HG02973 (cell line): Measurements from ENCODE around the gene KRT34.
"Not testable (repeated sequence)": the region's sequence is repeated elsewhere in the genome, so short reads cannot be mapped to it uniquely, and the experiment has no call there.

Source experiments
- ATAC-seq: cut with Tn5 transposase; IDR thresholded peaks from one replicate; pipeline ENCODE4 v1.9.1; 2021; ENCODE audit warnings: moderate library complexity; ENCODE audit not compliant: unreplicated experiment

KRT34 gene

DNA sequence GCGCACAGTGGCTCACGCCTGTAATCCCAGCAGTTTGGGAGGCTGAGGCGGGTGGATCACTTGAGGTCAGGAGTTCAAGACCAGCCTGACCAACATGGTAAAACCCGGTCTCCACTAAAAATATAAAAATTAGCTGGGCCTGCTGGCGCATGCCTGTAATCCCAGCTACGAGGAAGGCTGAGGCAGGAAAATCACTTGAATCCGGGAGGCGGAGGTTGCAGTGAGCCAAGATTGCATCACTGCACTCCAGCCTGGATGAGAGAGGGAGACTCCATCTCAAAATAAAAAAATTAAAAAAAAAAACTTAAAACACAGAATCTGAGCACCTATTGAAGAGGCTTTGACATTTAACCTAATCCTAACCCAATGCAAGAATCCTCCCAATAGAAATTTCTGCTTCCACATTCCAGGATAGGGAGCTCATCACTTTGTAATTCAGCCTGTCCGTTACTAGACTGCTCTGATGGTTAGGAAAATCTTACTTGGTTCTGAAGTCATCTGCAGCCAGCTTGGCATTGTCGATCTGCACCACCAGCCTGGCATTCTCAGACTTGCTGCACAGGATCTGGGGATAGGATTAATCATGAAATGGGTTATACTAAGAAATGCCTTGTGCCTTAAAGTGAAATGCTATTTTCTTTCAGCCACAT, 14.6 kb downstream of the KRT34 start:
- ATAC-seq, result no peak

DNA sequence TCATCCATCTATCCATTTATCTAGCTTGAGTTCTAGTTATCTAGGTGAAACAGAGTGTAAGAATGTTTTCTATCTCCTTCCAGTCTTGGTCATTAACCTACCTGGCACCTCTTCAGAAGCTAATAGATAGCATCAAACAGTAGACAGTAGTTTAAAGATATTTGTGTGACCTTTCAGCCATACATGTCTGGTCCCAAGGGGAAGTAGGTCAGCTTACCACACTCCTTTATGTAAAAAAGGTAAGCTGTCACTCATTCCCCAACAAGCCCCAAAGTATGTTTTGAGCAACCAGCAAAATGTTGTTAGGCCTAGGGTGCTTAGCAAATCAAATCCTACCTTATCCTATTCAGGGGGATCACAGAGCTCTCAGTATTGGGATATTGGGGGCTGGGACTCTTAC, 16.0 kb downstream of the KRT34 start:
- no peak for ATAC-seq

GRCh38 chr17:41363881-41364280, 18.2 kb downstream of the KRT34 start:
- ATAC-seq, result no peak

DNA sequence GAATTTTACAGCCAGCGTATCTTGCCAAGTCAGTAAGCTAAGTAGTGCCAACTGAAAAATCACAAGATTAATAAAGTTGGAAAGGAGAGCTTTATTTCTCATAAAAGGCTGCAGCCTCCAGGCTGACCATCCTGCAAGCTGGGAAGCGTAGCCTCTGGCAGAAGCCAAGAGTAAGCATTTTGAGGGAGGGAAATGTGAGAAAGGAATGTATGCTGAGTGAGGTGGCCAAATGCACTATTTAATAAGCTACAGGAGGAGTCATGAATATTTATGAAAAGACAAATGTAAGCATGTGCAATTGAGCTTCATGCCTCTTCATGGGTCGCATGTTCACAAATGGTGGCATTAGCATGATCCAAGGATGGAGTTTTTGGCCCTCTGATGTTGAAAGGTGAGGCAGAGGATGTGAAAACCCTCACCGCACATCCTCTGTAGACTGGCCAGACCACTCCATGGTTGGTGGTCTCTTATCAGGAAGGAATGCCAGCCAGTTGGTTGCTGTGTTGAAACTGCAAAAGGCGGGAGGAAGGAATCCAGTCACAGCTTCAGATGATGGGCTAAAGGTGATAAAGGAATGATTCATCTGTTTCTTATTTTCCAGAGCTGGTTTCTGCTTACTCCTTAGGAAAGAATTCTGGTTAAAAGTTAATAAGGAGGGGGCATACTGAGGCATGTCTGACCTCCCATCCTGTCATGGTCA, 21.7 kb downstream of the KRT34 start:
- no peak for ATAC-seq

- no peak for ATAC-seq
Observed at GRCh38 chr17:41354536-41354935, 27.6 kb downstream of the KRT34 start.

DNA sequence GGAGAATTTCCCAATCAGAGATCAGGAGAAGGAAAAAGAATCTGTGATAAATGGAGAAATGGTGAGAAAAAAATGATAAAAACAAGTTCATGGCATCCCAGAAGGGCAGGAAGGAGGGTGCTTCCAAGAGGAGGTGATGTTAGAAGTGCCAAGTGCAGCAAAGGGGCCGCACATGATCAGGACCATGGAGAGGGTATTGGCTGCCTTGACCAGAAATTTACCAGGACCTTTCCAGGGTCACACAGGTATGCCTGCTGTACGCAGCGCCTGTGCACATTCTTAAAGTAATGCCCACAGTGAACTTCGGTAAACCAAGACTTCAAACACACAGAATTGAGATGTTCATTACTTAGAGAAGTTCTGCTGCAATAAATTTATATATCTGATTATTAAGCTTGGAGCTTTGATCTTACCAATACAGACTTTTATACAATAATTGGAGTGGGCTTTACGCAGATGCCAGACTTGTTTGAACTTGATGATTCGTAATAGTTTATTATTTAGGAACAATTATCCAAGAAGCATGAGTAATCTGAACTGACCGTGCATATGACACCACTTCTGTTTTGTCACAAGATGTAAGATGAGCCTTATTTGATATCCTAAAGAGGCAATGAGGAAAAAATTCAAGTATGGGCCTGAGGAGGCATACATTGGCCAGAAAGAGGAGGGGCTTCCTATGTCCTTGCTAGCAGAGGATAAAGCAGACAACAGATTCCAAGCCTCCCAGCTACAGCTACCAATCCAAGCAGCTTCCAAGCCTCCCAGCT, 29.3 kb downstream of the KRT34 start:
- ATAC-seq, result no peak

DNA sequence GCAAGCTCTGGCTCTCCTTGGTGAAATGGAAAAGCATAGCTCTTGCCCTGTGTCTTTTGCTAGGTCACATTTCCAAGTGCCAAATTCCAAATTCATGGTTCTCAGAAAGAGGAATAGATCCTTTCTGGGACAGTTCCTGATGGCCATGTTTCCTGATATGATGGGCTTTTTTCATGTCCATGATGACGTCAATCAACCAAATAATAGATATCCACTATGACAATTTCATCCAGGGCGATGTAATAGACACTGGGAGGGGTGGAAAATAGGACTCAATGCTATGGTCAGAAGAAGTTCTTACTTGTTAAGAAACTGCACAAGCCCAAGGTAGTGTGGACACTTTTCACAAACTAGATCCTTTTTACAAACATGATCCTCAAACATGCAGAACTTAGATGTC, 30.9 kb downstream of the KRT34 start:
- no peak for ATAC-seq

DNA sequence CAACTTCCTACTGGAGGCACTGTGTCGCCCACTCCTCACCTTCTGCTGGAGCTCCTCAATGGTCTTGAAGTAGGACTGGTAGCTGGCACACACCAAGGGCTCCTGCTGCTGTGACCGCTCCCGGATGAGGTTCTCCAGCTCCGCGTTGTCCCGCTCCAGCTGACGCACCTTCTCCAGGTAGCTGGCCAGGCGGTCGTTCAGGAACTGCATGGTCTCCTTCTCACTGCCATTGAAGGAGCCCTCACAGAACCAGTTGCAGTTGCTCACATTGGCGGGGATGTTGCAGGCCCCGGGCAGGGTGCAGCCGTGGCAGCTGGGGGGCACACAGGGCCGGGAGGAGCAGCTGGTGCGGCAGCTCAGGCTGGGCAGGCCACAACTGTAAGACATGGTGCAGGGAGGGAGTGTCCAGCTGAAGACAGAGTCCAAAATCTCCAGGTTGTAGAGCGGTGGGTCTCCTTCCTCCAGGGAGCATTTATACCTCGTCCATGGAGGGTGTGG, 31.7 kb downstream of the KRT34 start, which contains the start of gene KRT33A:
Gene KRT33A, minus strand, starts transcription at position 448 of the 498 bp plus-strand sequence. Its CDS starts 61 bp downstream, at position 387.
- not testable (repeated sequence) for ATAC-seq

- ATAC-seq, result no peak
Observed at GRCh38 chr17:41347869-41348760, 34.0 kb downstream of the KRT34 start.

- ATAC-seq, result not testable (repeated sequence)
Observed at GRCh38 chr17:41346421-41346820, 35.7 kb downstream of the KRT34 start.

DNA sequence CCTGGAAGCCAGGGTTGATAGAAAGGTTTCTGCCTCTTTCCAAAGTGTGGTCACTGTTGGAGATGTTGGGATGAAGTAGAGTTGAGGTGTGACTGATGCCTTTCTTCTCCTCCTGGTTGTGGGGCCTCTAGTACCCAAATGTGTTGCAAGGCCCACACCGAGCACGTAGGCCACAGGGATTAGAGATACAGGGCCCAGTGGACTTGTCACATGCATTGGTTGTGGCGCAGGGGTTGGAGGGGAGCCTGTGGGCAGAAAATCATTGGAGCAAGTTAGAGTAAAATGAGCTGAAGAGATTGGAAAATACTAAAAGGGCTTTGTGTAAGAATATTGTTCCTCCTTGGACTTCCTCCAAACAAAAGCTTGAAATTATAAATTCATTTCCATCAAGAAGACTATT, 36.1 kb downstream of the KRT34 start:
- ATAC-seq, result no peak

- no peak for ATAC-seq
Observed at GRCh38 chr17:41343029-41343428, 39.1 kb downstream of the KRT34 start.

DNA sequence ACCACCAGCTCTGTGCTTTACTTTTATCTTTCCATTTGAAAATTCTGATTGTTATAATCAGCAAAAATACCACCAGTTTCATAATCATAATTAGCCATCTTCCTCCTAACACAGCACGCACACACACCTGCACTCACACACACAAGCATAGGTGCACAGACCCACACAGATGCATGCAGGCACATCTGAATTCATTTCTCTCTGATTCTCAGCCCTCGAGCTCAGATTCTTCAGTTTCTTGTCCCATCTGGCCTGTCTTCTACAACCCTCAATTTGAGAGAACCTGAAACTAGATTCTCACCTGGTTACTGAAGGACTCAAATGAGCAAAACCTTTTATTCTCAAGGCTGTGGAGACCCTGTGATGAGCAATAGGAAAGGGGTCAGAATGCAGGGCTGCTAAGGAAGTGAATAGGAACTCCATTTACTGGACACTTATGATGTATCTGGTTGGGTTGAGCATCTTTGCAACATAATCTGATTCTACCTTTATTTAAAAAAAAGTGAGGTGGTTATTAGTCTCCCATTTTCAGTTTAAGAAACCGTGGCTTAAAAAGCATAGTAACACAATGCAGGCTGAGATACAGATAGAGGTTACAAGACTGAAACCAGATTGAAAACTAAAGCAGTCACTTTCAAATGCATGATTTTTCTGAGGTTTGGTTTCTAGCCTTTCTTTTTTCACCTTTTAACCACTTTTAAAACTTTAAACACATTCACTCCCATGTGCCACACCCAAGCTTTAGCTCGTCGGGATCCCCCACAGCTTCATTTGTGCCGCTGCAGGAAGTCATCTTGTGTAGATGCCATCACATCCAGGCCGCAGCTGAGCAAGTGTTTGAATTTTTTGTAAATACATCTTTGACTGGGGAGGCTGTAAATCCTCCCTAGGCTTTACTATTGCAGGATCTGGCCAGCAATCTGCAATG, 40.9 kb downstream of the KRT34 start:
- no peak for ATAC-seq

GRCh38 chr17:41340494-41340893, 41.6 kb downstream of the KRT34 start:
- no peak for ATAC-seq

DNA sequence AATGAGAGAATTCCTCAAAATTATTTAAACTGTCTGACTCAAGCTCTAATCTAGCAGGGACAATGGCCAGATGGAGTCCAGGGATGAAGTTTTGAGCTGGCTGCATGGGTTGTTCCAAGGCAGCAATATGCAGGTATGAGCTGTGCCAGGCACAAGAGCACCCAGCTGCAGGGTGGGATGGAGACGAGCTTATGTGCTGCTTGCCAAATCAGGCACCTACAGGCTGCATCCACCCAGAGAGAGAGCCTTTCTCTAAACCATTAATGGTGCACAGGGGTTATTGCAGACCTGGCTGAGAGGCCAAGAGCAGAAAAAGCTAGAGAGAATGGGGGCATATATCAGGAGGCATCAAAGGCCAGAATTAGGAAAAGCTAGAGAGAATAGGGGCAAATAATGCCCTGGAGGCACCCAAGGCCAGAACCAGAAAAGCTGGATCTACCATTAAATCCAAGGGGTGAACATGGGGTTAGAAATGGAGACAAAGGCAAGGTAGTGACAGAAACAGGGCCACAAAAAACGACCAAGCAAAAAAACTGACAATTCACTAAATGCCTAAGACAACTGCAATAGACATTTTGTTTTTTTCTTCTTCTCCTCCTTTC, 42.4 kb downstream of the KRT34 start:
- ATAC-seq, result no peak

GRCh38 chr17:41338961-41339485, 43.1 kb downstream of the KRT34 start:
- ATAC-seq, result no peak

- ATAC-seq, result no peak
Observed at GRCh38 chr17:41335747-41336146, 46.4 kb downstream of the KRT34 start.

GRCh38 chr17:41334385-41335305, 47.5 kb downstream of the KRT34 start:
- ATAC-seq, result no peak
